Measurements from ENCODE around the gene HPCAL1.

The HPCAL1 gene

GRCh38 chr2:10269291-10269690 lies 33.4 kb upstream of the HPCAL1 start:
- no peak for DNase-seq (ENCODE audit: low read depth in 1 of 2, low spot score in 1 of 2)

- no peak for DNase-seq (ENCODE audit: low read depth in 1 of 2, low spot score in 1 of 2)
Measured at GRCh38 chr2:10269711-10270610, 32.7 kb upstream of the HPCAL1 start.

- DNase-seq (ENCODE audit: low read depth in 1 of 2, low spot score in 1 of 2) = no peak
Measured at GRCh38 chr2:10271509-10271908, 31.2 kb upstream of the HPCAL1 start.

- DNase-seq (ENCODE audit: low read depth in 1 of 2, low spot score in 1 of 2) = no peak
Measured at GRCh38 chr2:10271946-10272345, 30.8 kb upstream of the HPCAL1 start.

- no peak for DNase-seq (ENCODE audit: low read depth in 1 of 2, low spot score in 1 of 2)
Measured at GRCh38 chr2:10272464-10272863, 30.2 kb upstream of the HPCAL1 start.

- DNase-seq (ENCODE audit: low read depth in 1 of 2, low spot score in 1 of 2) = no peak
Measured at GRCh38 chr2:10273215-10274175, 29.2 kb upstream of the HPCAL1 start.

GRCh38 chr2:10274376-10274775 lies 28.3 kb upstream of the HPCAL1 start:
- DNase-seq (ENCODE audit: low read depth in 1 of 2, low spot score in 1 of 2) = no peak

GRCh38 chr2:10274983-10275802 lies 27.5 kb upstream of the HPCAL1 start:
- DNase-seq (ENCODE audit: low read depth in 1 of 2, low spot score in 1 of 2) = no peak

- DNase-seq (ENCODE audit: low read depth in 1 of 2, low spot score in 1 of 2) = no peak
Measured at GRCh38 chr2:10276481-10277292, 26.0 kb upstream of the HPCAL1 start.

- DNase-seq (ENCODE audit: low read depth in 1 of 2, low spot score in 1 of 2) = no peak
Measured at GRCh38 chr2:10277293-10278028, 25.2 kb upstream of the HPCAL1 start.

GRCh38 chr2:10278029-10278762 lies 24.5 kb upstream of the HPCAL1 start:
- DNase-seq (ENCODE audit: low read depth in 1 of 2, low spot score in 1 of 2) = no peak

GRCh38 chr2:10278763-10279471 lies 23.8 kb upstream of the HPCAL1 start:
- no peak for DNase-seq (ENCODE audit: low read depth in 1 of 2, low spot score in 1 of 2)

- no peak for DNase-seq (ENCODE audit: low read depth in 1 of 2, low spot score in 1 of 2)
Measured at GRCh38 chr2:10279472-10279870, 23.2 kb upstream of the HPCAL1 start.

GRCh38 chr2:10279946-10280463 lies 22.7 kb upstream of the HPCAL1 start:
- no peak for DNase-seq (ENCODE audit: low read depth in 1 of 2, low spot score in 1 of 2)

GRCh38 chr2:10281891-10282290 lies 20.8 kb upstream of the HPCAL1 start:
- DNase-seq (ENCODE audit: low read depth in 1 of 2, low spot score in 1 of 2) = no peak

GRCh38 chr2:10282611-10283105 lies 20.0 kb upstream of the HPCAL1 start:
- no peak for DNase-seq (ENCODE audit: low read depth in 1 of 2, low spot score in 1 of 2)

- DNase-seq (ENCODE audit: low read depth in 1 of 2, low spot score in 1 of 2) = no peak
Measured at GRCh38 chr2:10283106-10284062, 19.3 kb upstream of the HPCAL1 start.
